Cardiac fibroblast (primary cell): ENCODE measurements around the gene FAM110D.

Experiments used
- DNase-seq, 2 donors: peaks; one replicate each; pipeline versions ENCODE4 v3.0.0 to v3.0.0-alpha.2; 2010; ENCODE audit warnings: low read depth in 2 of 2
- H3K4me3 ChIP-seq, 2 donors: replicated peaks in 1 of 2; 1 replicate in 1 of 2; 2 replicates in 1 of 2; pipeline ENCODE4 v1.5.1; 2011; ENCODE audit warnings: low read depth in 2 of 2, low read length in 2 of 2, mild to moderate bottlenecking in 2 of 2, moderate library complexity in 1 of 2
- CTCF ChIP-seq: IDR thresholded peaks from one replicate; pipeline ENCODE4 v1.5.1; 2011; ENCODE audit warnings: low read depth, mild to moderate bottlenecking, low read length, inconsistent platforms

Gene FAM110D

GRCh38 chr1:26164036-26164860 lies 5.4 kb downstream of the FAM110D start:
- peak overlapping the region; percentile 42 to 44 for H3K4me3 ChIP-seq
- peak in 1 of 2 donors; percentile 31 for DNase-seq
- TF ChIP-seq CTCF: no peak

GRCh38 chr1:26164861-26165842 lies 6.3 kb downstream of the FAM110D start:
- no peak for DNase-seq
- no peak for TF ChIP-seq CTCF
- H3K4me3 ChIP-seq: no peak overlapping the region

GRCh38 chr1:26166719-26167281 lies 7.9 kb downstream of the FAM110D start:
- TF ChIP-seq CTCF: no peak

GRCh38 chr1:26168410-26169197 lies 9.7 kb downstream of the FAM110D start, which contains the start of gene C1orf232:
C1orf232 (minus strand) TSS chr1:26168963; CDS start chr1:26168499, 464 bp downstream.
- H3K4me3 ChIP-seq: peak within 1 kb of the TSS; percentile 78 to 93
- no peak for TF ChIP-seq CTCF
- no peak for DNase-seq

More at GRCh38 chr1:26166719-26167281, 7.9 kb downstream of the FAM110D start:
- no peak for DNase-seq
- no peak overlapping the region for H3K4me3 ChIP-seq

GRCh38 chr1:26169198-26169554 lies 10.3 kb downstream of the FAM110D start:
- DNase-seq: no peak
- no peak for TF ChIP-seq CTCF
- H3K4me3 ChIP-seq: peak overlapping the region in 1 of 2 donors; percentile 78
